HG03064 (cell line): ENCODE measurements around the gene NRXN2.
"Not testable (repeated sequence)": the region's sequence is repeated elsewhere in the genome, so short reads cannot be mapped to it uniquely, and the experiment has no call there.

Experiments used
- ATAC-seq: cut with Tn5 transposase; IDR thresholded peaks from one replicate; pipeline ENCODE4 v1.9.1; 2021; ENCODE audit warnings: low read depth; ENCODE audit not compliant: unreplicated experiment

The NRXN2 gene

DNA sequence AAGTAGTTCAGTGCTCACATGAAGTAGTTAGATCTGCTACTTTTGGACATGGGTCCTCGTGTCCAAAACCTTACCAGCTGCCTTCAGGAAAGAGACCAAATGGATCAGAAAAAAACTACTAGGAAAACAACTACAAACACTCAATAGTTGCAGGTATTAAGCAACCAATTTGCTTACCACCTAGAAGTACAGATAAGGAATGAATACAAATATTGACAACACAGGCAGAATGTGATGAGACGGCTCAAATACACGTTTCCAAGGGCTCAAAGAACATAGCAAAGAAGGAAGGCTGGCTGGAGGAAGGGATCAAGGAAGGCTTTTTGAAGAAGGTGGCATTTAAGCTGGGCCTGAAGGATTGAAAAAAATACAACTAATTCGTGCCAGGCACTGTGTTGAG lies 41.8 kb downstream of the NRXN2 start:
- no peak for ATAC-seq

- ATAC-seq = no peak
Measured at GRCh38 chr11:64679846-64680245, 43.2 kb downstream of the NRXN2 start.

GRCh38 chr11:64677441-64678023 lies 45.5 kb downstream of the NRXN2 start:
- no peak for ATAC-seq

- no peak for ATAC-seq
Measured at GRCh38 chr11:64676261-64676615, 46.8 kb downstream of the NRXN2 start.

GRCh38 chr11:64675450-64676260 lies 47.3 kb downstream of the NRXN2 start:
- no peak for ATAC-seq

DNA sequence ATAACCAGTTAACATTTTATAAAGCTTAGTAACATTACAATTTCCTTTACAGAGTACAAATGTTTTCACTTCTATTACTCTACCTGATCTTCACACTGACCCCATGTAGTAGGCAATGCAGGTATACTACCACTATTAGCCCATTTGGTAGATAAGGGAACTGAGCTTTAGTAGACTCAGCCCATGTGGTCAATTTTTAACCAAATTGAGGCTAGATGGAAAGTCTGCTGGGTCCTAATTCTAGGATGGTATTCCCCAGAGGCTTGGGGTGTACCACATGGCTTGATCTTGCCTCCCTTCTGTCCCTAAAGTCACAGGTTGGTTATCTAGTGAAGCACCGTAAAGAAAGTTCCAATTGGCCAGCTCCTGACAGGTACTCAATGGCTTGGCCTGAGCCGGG lies 48.2 kb downstream of the NRXN2 start:
- no peak for ATAC-seq

- no peak for ATAC-seq
Measured at GRCh38 chr11:64673279-64673678, 49.7 kb downstream of the NRXN2 start.

DNA sequence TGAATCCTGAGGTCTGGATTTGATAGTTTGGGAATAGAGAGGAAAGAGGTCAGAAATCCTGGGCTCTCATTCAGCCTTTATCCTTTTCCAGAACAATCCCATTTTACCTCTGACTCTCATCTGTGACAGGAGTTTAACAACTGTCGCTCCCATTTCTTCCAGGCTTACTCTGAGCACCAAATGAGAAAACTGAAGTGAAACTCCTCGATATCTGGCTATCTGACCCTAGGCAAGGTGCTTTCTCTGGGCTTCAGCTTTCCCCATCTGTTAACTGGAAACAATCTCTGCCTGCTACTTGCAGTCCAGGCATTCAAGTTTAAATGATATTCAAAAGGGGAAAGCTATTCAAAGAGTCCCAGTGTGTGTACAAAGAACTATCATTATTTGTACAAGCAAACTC lies 50.1 kb downstream of the NRXN2 start:
- ATAC-seq = no peak

GRCh38 chr11:64670975-64671374 lies 52.0 kb downstream of the NRXN2 start:
- ATAC-seq = no peak

GRCh38 chr11:64667154-64667745 lies 55.7 kb downstream of the NRXN2 start:
- ATAC-seq = no peak

GRCh38 chr11:64665411-64665821 lies 57.6 kb downstream of the NRXN2 start:
- no peak for ATAC-seq

GRCh38 chr11:64664236-64664870 lies 58.6 kb downstream of the NRXN2 start:
- not testable (repeated sequence) for ATAC-seq

- ATAC-seq = no peak
Measured at GRCh38 chr11:64663656-64664055, 59.3 kb downstream of the NRXN2 start.

DNA sequence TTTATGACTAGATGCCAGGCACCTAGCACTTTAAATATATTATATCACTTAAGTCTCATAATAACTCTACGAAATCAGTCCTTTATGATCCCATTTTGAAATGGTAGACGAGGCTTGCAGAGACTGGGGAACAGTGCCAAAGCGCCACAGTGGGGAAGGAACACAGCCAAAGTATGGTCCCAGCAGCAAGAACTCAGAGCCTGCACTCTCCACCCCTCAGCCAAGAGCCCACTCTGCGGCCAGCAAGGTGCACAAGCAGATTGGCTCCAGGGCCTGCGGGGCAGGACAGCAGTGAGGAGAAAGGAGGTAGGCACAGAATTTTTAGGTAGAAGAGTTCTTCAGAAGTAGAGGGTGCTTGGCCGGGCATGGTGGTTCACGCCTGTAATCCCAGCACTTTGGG lies 61.4 kb downstream of the NRXN2 start:
- no peak for ATAC-seq

GRCh38 chr11:64661146-64661545 lies 61.9 kb downstream of the NRXN2 start:
- ATAC-seq = no peak

- no peak for ATAC-seq
Measured at GRCh38 chr11:64660706-64661105, 62.3 kb downstream of the NRXN2 start.

DNA sequence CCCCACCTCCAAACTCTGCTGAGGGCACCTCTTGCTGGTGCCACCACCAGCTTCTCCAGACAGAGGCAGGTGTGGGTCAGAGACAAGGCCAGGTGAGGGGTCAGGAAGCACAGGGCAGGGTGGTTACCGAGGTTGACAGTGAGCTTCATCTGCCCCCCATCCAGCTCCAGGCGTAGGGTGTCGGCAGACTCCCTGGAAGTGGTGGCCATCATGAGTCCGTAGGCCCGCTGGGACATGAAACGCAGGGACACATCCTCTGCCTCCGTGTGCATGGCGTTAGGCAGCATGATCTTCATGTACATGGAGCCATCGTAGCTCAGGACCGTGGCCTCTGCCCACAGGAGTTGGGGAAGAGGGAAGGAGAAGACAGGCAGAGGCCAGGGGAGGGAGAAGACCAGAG lies 62.8 kb downstream of the NRXN2 start:
- ATAC-seq = no peak

DNA sequence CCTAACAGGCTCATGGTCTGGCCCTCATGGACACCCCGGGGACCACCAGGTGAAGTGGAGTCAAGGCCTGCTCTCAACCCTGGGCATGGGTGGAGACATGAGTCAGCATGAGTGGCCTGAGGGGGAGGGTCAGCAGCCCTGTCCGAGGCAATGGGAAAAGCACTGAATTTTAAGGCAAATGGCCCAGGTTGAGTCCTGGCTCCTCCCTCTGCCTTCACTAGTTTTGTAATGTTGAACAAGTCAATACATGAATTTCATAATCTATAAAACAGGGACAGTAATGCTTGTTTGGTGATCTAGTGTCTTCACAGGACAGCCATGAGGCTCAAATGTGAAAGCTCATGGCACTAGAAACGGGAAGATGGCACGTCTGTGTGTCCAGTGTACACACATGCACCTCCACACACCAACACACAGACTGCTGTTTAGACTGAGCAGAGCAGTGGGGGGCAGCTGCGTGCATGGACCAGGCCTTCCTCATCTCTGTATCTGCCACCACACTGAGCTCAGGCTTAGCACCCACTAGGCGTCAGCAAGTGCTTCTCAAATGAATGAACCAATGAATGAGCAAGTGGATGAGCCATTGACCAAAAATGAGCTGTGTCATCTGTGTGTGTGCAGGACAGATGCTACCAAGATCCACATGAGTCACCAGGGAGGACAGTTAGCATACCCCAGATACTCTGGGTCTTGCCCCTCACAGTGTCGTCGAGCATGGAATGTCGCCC lies 63.4 kb downstream of the NRXN2 start:
- ATAC-seq = no peak

- ATAC-seq = no peak
Measured at GRCh38 chr11:64658265-64658664, 64.7 kb downstream of the NRXN2 start.

DNA sequence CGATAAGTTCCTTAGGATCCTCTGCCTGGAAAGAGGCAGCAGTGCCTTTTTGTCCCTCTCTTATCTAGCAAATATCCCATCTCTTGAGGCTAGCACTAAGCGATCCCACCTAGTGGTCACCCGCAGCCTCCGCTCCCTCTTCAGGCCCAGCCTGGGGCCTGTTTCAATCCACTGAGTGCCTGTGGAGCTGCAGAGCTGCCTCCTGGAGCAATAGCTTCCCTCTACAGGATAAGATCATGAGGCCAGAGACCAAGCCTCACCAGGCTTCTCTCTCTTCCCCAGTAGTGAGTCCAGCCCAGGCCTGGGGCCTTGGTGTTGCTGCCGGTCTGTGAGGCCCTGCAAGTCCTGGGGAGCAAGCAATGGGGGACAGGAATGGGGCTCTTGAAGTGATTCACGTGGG lies 66.1 kb downstream of the NRXN2 start:
- ATAC-seq = no peak
